Common myeloid progenitor, CD34-positive (primary cell): ENCODE results near the gene SRSF1.

Experiments
- CTCF ChIA-PET: fragments of 350-600 bp; sonication (Branson Sonifier 250); formaldehyde crosslinking; loops from one replicate; lab custom pipeline; 2021; ENCODE audit warnings: antibody characterized with exemption; lab: Charles Lee
- POLR2A ChIA-PET: fragments of 350-600 bp; sonication (Branson Sonifier 250); formaldehyde crosslinking; loops from one replicate; lab custom pipeline; 2021; ENCODE audit warnings: antibody characterized with exemption; lab: Charles Lee
- DNase-seq, 3 donors: peaks; one replicate each; pipeline versions ENCODE4 v3.0.0 to v3.0.0-alpha.2; 2013
- H3K27ac ChIP-seq, 2 experiments: 1 replicate in 1 of 2; 2 replicates in 1 of 2; pipeline ENCODE4 v1.7.0; 2013; ENCODE audit warnings: inconsistent platforms in 2 of 2, low read length in 2 of 2, mild to moderate bottlenecking in 2 of 2, low read depth in 1 of 2, moderate library complexity in 1 of 2; ENCODE audit not compliant: severe bottlenecking in 2 of 2, insufficient read depth in 1 of 2, poor library complexity in 1 of 2
- H3K27me3 ChIP-seq, 5 experiments: replicated peaks in 2 of 5; 1 replicate in 3 of 5; 2 replicates in 2 of 5; pipeline versions ENCODE4 v1.6.1 to v1.7.0; 2013; ENCODE audit warnings: low read length in 4 of 5, mild to moderate bottlenecking in 2 of 5, moderate library complexity in 2 of 5, inconsistent platforms in 1 of 5; ENCODE audit not compliant: insufficient read depth in 5 of 5, control insufficient read depth in 4 of 5
- H3K36me3 ChIP-seq, 4 experiments: 1 replicate in 2 of 4; 2 replicates in 2 of 4; pipeline versions ENCODE4 v1.6.1 to v1.7.0; 2013; ENCODE audit warnings: low read length in 3 of 4, control low read depth in 1 of 4, mild to moderate bottlenecking in 1 of 4; ENCODE audit not compliant: control insufficient read depth in 4 of 4, insufficient read depth in 4 of 4
- H3K4me1 ChIP-seq, 4 experiments: 1 replicate in 3 of 4; 2 replicates in 1 of 4; pipeline versions ENCODE4 v1.6.1 to v1.7.1; 2013; ENCODE audit warnings: low read length in 3 of 4, mild to moderate bottlenecking in 3 of 4, control low read depth in 1 of 4, inconsistent platforms in 1 of 4, moderate library complexity in 1 of 4; ENCODE audit not compliant: control insufficient read depth in 4 of 4, insufficient read depth in 4 of 4; ENCODE audit errors: control extremely low read depth in 1 of 4
- H3K4me3 ChIP-seq, 7 experiments: 1 replicate in 4 of 7; 2 replicates in 3 of 7; pipeline versions ENCODE4 v1.5.1 to v1.7.0; 2013; ENCODE audit warnings: mild to moderate bottlenecking in 7 of 7, low read length in 6 of 7, moderate library complexity in 6 of 7, inconsistent platforms in 2 of 7, low read depth in 2 of 7, control low read depth in 1 of 7; ENCODE audit not compliant: insufficient read depth in 4 of 7, control insufficient read depth in 1 of 7; ENCODE audit errors: extremely low read depth in 1 of 7
- H3K9me3 ChIP-seq, 5 experiments: 1 replicate in 4 of 5; 2 replicates in 1 of 5; pipeline versions ENCODE4 v1.6.1 to v1.7.1; 2013; ENCODE audit warnings: low read length in 4 of 5, mild to moderate bottlenecking in 2 of 5, inconsistent platforms in 1 of 5, low read depth in 1 of 5, moderate library complexity in 1 of 5; ENCODE audit not compliant: control insufficient read depth in 4 of 5, insufficient read depth in 2 of 5; ENCODE audit errors: control extremely low read depth in 1 of 5
- WGBS: methylation state at CpG from one replicate; pipeline ENCODE4 v1.1.5; 2013; ENCODE audit not compliant: insufficient coverage; 5-methylcytosine and 5-hydroxymethylcytosine counted together

SRSF1 gene

DNA sequence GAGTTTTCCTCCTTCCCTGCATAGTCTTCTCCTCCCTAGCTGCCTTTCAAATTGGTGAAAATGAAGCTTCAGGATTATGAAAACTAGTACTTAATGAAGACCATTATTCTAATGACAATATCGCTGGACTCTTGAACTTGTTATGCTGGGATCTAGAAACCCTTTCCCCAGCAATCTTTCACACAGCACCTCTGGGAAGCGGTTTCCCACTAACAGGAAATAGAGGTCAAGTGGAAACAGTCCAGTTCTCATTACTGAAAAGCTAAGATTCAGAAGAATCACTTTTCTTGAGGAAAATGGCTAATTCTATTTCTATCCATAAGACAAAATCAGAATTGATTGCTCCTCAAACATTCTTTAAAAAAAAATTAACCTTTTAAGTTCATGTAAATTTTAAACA lies 17.0 kb downstream of the SRSF1 start:
- Histone ChIP-seq H3K9me3 (no peaks in the 10 kb centered on the region), H3K4me1 (peaks cover 31 to 60% (median 39%) of the 10 kb centered on the region in 4 experiments), H3K4me3 (no peak overlapping the region), H3K36me3 (no peaks in the 10 kb centered on the region), H3K27ac (no peak overlapping the region), H3K27me3 (no peaks in the 10 kb centered on the region)
- DNase-seq = no peak
- CTCF ChIA-PET = interaction anchor here (0.6 to 16.1 kb wide), 11 partner anchors 9 to 733 kb away, joined by 3 to 443 read pairs (median 3); partner anchors contain the start of gene MRPS23
- WGBS = 75% methylated on average over 1 of the region's 2 CpGs
- POLR2A ChIA-PET = interaction anchor here (1.2 kb wide), 1 partner anchor 85 kb away, joined by 3 read pairs; no protein-coding TSS in a partner anchor

- peak overlapping the region; percentile 27 to 91 for H3K27ac ChIP-seq
- WGBS = 3% methylated on average over 46 of the region's 54 CpGs
- H3K9me3 ChIP-seq = no peaks in the 10 kb centered on the region
- H3K27me3 ChIP-seq = no peaks in the 10 kb centered on the region
- peaks cover 0 to 3% (median 2%) of the 10 kb centered on the region in 4 experiments for H3K36me3 ChIP-seq
- H3K4me1 ChIP-seq = peaks cover 28 to 57% (median 31%) of the 10 kb centered on the region in 4 experiments
- peak in 2 of 3 donors; percentile 77 to 84 for DNase-seq
- ChIA-PET POLR2A (interaction anchor here (0.6 to 1.3 kb wide), 5 partner anchors 18 to 139 kb away, joined by 3 to 4 read pairs (median 3); partner anchors contain the start of genes MRPS23 and SRSF1), CTCF (interaction anchor here (1.3 to 16.1 kb wide), 4 partner anchors 10 to 132 kb away, joined by 3 to 443 read pairs (median 12); partner anchors contain the start of gene MRPS23)
- peak overlapping the region; percentile 66 to 90 (median 84) for H3K4me3 ChIP-seq
Measured at GRCh38 chr17:57988301-57989250, 18.5 kb downstream of the SRSF1 start.

- Histone ChIP-seq H3K36me3 (peaks cover 2 to 9% (median 5%) of the 10 kb centered on the region in 4 experiments), H3K27ac (peak within 1 kb of the TSS; percentile 77 to 91), H3K27me3 (no peaks in the 10 kb centered on the region), H3K4me3 (peak within 1 kb of the TSS; percentile 73 to 90 (median 84)), H3K4me1 (peaks cover 26 to 49% (median 27%) of the 10 kb centered on the region in 4 experiments), H3K9me3 (no peaks in the 10 kb centered on the region)
- 0% methylated on average over 23 of the region's 74 CpGs for WGBS
- POLR2A ChIA-PET = interaction anchor here (0.6 to 1.3 kb wide), 5 partner anchors 19 to 138 kb away, joined by 3 to 5 read pairs (median 3); partner anchors contain the start of genes DYNLL2, MRPS23 and SRSF1
- CTCF ChIA-PET = interaction anchor here (1.3 to 16.1 kb wide), 6 partner anchors 11 to 131 kb away, joined by 3 to 443 read pairs (median 9); partner anchors contain the start of gene MRPS23
- peak in 2 of 3 donors; percentile 84 to 91 for DNase-seq
Measured at GRCh38 chr17:57987581-57988300, 19.3 kb downstream of the SRSF1 start, which contains the start of gene VEZF1. Gene VEZF1, minus strand, starts transcription at chr17:57988254. Its CDS starts 143 bp downstream, at chr17:57988111.

DNA sequence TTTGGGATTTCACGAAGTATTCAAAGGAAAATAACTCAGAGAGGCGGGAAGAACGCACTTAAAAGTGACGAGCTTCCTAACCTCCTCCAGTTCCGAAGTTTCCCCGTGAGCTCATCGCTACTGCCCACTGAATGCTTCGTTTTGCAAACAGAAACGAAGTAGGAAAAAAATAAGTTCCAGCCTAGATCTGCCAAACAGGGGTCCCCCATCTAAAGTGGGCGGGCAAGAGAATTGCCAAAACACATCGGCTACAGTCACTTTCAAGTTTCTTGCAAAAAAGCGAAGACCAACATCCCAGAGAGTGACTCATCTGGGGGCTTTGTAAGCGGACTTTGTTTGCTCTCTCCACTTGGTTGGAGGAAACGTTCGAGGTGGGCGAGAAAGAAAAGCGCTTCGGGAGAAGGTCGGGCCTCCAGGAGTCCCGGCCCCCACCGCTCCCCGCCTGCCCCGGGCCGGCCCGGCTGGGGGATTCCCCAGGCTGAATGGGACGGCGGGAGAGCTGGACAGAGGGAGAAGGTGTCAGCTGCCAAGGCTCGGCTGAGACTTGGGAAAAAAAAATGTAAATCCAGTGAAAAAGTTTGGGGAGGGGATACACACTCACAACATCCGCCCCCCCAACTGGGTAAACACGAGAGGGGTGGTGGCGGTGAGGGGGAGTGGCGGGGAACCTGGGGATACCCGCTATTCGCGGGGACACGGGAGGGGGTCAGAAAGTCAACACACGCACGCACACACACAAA lies 20.0 kb downstream of the SRSF1 start:
- Histone ChIP-seq H3K27me3 (no peaks in the 10 kb centered on the region), H3K4me1 (peaks cover 25 to 45% (median 28%) of the 10 kb centered on the region in 4 experiments), H3K36me3 (peaks cover 2 to 13% (median 12%) of the 10 kb centered on the region in 4 experiments), H3K9me3 (no peaks in the 10 kb centered on the region), H3K27ac (peak overlapping the region; percentile 77 to 91), H3K4me3 (peak overlapping the region; percentile 73 to 90 (median 84))
- peak in 2 of 3 donors; percentile 77 to 84 for DNase-seq
- CTCF ChIA-PET = interaction anchor here (0.7 to 3.3 kb wide), 12 partner anchors 10 to 131 kb away, joined by 3 to 13 read pairs (median 5); no protein-coding TSS in a partner anchor
- 0% methylated on average over 24 of the region's 38 CpGs for WGBS
- POLR2A ChIA-PET = interaction anchor here (0.7 to 1.5 kb wide), 4 partner anchors 31 to 625 kb away, joined by 3 to 5 read pairs (median 4); partner anchors contain the start of genes CUEDC1 and DYNLL2

DNA sequence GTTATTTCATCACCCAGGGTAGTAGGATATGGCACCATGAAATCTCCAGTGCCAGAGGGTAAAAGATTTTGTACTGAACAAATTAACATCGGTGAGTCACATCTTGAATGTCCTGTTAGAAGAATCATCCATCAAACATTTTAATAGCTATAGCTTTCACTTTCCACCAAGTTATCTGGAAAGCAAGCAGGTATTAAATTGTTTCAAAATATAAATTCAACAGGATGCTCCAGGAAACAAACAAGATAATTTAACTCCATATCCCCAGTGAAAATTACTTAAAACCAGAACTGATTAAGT lies 21.4 kb downstream of the SRSF1 start:
- ChIA-PET POLR2A (interaction anchor here (1.4 to 1.5 kb wide), 2 partner anchors 30 to 38 kb away, joined by 3 to 5 read pairs; partner anchors contain the start of gene CUEDC1), CTCF (interaction anchor here (1.0 to 3.3 kb wide), 12 partner anchors 9 to 132 kb away, joined by 3 to 13 read pairs (median 4); no protein-coding TSS in a partner anchor)
- no peaks in the 10 kb centered on the region for H3K27me3 ChIP-seq
- H3K9me3 ChIP-seq = no peaks in the 10 kb centered on the region
- H3K27ac ChIP-seq = no peak overlapping the region
- H3K4me3 ChIP-seq = peak overlapping the region in 2 of 7 experiments; percentile 45 to 84
- WGBS = 40% methylated on average over 1 of the region's 1 CpG
- DNase-seq = peak in 2 of 3 donors; percentile 42 to 55
- H3K36me3 ChIP-seq = peaks cover 3 to 21% (median 18%) of the 10 kb centered on the region in 4 experiments
- H3K4me1 ChIP-seq = peaks cover 25 to 45% (median 28%) of the 10 kb centered on the region in 4 experiments
